Stomach (tissue), 4 donors: ENCODE results near the gene MRPL12.

Experiments
- CTCF ChIP-seq, 7 experiments: fragments of 450-650 bp in 4 of 7; fragments of 200-600 bp in 3 of 7; sonication (generic) in 3 of 7; IDR thresholded peaks; one replicate each; pipeline ENCODE4 v1.5.1; 2016 to 2019; ENCODE audit warnings: antibody characterized with exemption in 7 of 7, control low read depth in 2 of 7, mild to moderate bottlenecking in 1 of 7
- EP300 ChIP-seq: sonication (generic); formaldehyde crosslinking; IDR thresholded peaks from one replicate; pipeline ENCODE4 v1.6.1; 2017; ENCODE audit warnings: antibody characterized with exemption
- POLR2A ChIP-seq, 4 donors: fragments of 450-650 bp; IDR thresholded peaks; one replicate each; pipeline ENCODE4 v1.6.1; 2016; ENCODE audit warnings: antibody characterized with exemption in 4 of 4, control low read depth in 2 of 4, mild to moderate bottlenecking in 1 of 4, moderate library complexity in 1 of 4

- TF ChIP-seq CTCF (IDR thresholded peaks at IDR 0.05) (no peak), POLR2A (IDR thresholded peaks at IDR 0.05) (no peak), EP300 (no peak)
Observed at GRCh38 chr17:81715107-81715871, 12.1 kb downstream of the MRPL12 start.
